Upper lobe of left lung (tissue), 6 donors: Measurements from ENCODE around the gene CNST. TPM values are rescaled to one million over a fixed set of nuclear protein-coding genes. Genes with fewer than 3 reads are reported as not detected.

Source experiments
- ATAC-seq, 2 donors: fragments of 200-7000 bp; cut with Tn5 transposase; one replicate each; pipeline ENCODE4 v1.9.1; 2022; ENCODE audit warnings: mild to moderate bottlenecking in 2 of 2, moderate library complexity in 2 of 2; ENCODE audit not compliant: low FRiP score in 2 of 2
- DNase-seq, 2 donors: peaks; one replicate each; pipeline ENCODE4 v3.0.0-alpha.2; 2019 to 2020
- H3K27ac ChIP-seq, 4 donors: fragments of 200-600 bp; sonication (generic); one replicate each; pipeline ENCODE4 v1.5.1; 2016 to 2019
- H3K27me3 ChIP-seq, 4 donors: fragments of 200-600 bp; sonication (generic); one replicate each; pipeline ENCODE4 v1.5.1; 2017 to 2019
- H3K36me3 ChIP-seq, 4 donors: fragments of 200-600 bp; sonication (generic); one replicate each; pipeline ENCODE4 v1.5.1; 2016 to 2019
- H3K4me1 ChIP-seq, 4 donors: fragments of 200-600 bp; sonication (generic); one replicate each; pipeline ENCODE4 v1.5.1; 2018 to 2019
- H3K4me3 ChIP-seq, 4 donors: fragments of 200-600 bp; sonication (generic); one replicate each; pipeline ENCODE4 v1.5.1; 2017 to 2019; ENCODE audit warnings: mild to moderate bottlenecking in 2 of 4, moderate library complexity in 1 of 4
- H3K9me3 ChIP-seq, 4 donors: fragments of 200-600 bp; sonication (generic); one replicate each; pipeline ENCODE4 v1.5.1; 2018 to 2019
- EP300 ChIP-seq, 4 donors: sonication (generic); formaldehyde crosslinking; IDR thresholded peaks; one replicate each; pipeline ENCODE4 v1.5.1; 2017; ENCODE audit warnings: antibody characterized with exemption in 4 of 4, control low read depth in 2 of 4
- POLR2A ChIP-seq, 4 donors: fragments of 450-650 bp; IDR thresholded peaks; one replicate each; pipeline ENCODE4 v1.5.1; 2016 to 2017; ENCODE audit warnings: antibody characterized with exemption in 4 of 4, mild to moderate bottlenecking in 2 of 4
- POLR2AphosphoS5 ChIP-seq, 2 donors: sonication (generic); formaldehyde crosslinking; IDR thresholded peaks; one replicate each; pipeline ENCODE4 v1.5.1; 2017; ENCODE audit warnings: antibody characterized with exemption in 2 of 2
- WGBS, 2 donors: methylation state at CpG; one replicate each; pipeline ENCODE4 v1.1.5; 2017 to 2018; 5-methylcytosine and 5-hydroxymethylcytosine counted together
- total RNA-seq, 6 donors: library from RNA; depleted of rRNA in 4 of 6; stranded (reverse); fragments of >200 nt in 4 of 6; gene quantifications; one replicate each; pipeline versions ENCODE4 v1.1.0 to v1.2.1, GENCODE V29; 2016 to 2021
- TF ChIP-seq, protein P1 (sequence below), 6 experiments: fragments of 450-650 bp in 4 of 6; fragments of 200-600 bp in 2 of 6; sonication (generic) in 2 of 6; IDR thresholded peaks; one replicate each; pipeline ENCODE4 v1.5.1; 2016 to 2019; ENCODE audit warnings: antibody characterized with exemption in 6 of 6
- donor health status: DM: no; HTN: no; CAD: no; lungs with moderate emphysema.
- donor health status: DM: no; HTN: yes; CAD: no; lungs with severe emphysema.

The CNST gene
- total RNA-seq, 6 donors from 2014 or later = 22.1 to 40.1 (median 29.2) TPM

DNA sequence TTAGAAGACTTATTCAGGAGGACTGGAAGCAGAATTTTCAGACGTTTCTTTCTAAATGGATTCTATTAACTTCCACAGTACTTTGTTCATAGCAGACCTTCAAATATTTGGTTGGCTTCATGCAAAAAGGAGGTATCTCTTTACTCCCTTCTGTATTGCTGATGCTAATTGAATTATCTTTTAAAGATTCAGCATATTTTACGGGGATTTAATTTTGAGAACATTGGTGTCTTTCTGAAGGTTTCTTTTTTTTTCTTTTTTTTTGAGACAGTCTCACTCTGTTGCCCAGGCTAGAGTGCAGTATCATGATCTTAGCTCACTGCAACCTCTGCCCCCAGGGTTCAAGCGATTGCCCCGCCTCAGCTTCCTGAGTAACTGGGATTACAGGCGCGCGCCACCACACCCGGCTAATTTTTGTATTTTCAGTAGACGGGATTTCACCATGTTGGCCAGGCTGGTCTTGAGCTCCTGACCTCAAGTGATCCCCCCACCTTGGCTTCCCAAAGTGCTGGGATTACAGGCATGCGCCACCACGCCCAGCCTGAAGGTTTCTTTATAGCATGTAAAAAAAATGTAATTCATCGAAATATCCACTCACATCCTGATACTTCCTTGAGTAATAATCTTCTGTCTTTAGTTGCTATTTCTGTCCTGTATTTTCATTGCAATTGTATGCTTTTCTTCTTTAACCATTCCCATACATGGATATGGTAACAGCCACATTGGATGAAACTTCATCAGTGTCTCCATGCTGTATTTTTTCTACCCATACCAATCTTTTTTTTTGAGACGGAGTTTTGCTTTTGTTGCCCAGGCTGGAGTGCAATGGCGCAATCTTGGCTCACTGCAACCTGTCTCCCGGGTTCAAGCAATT lies 14.5 kb downstream of the CNST start:
- Histone ChIP-seq H3K27me3 (no peaks in the 10 kb centered on the region), H3K27ac (no peak overlapping the region), H3K4me3 (no peak overlapping the region), H3K4me1 (peaks cover 44 to 68% (median 52%) of the 10 kb centered on the region in 4 donors), H3K36me3 (peaks cover 0 to 4% (median 0%) of the 10 kb centered on the region in 4 donors), H3K9me3 (no peaks in the 10 kb centered on the region)
- TF ChIP-seq, protein P1, sequence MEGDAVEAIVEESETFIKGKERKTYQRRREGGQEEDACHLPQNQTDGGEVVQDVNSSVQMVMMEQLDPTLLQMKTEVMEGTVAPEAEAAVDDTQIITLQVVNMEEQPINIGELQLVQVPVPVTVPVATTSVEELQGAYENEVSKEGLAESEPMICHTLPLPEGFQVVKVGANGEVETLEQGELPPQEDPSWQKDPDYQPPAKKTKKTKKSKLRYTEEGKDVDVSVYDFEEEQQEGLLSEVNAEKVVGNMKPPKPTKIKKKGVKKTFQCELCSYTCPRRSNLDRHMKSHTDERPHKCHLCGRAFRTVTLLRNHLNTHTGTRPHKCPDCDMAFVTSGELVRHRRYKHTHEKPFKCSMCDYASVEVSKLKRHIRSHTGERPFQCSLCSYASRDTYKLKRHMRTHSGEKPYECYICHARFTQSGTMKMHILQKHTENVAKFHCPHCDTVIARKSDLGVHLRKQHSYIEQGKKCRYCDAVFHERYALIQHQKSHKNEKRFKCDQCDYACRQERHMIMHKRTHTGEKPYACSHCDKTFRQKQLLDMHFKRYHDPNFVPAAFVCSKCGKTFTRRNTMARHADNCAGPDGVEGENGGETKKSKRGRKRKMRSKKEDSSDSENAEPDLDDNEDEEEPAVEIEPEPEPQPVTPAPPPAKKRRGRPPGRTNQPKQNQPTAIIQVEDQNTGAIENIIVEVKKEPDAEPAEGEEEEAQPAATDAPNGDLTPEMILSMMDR (IDR thresholded peaks at IDR 0.05) = no peak
- TF ChIP-seq EP300 (IDR thresholded peaks at IDR 0.05) = no peak
- no peak for TF ChIP-seq POLR2A (IDR thresholded peaks at IDR 0.05)
- no peak for TF ChIP-seq POLR2AphosphoS5 (IDR thresholded peaks at IDR 0.05)
- ATAC-seq (no peak), DNase-seq (no peak)
- whole genome bisulfite sequencing, 2 donors = 85 to 88% methylated on average over 15 of the region's 15 CpGs

DNA sequence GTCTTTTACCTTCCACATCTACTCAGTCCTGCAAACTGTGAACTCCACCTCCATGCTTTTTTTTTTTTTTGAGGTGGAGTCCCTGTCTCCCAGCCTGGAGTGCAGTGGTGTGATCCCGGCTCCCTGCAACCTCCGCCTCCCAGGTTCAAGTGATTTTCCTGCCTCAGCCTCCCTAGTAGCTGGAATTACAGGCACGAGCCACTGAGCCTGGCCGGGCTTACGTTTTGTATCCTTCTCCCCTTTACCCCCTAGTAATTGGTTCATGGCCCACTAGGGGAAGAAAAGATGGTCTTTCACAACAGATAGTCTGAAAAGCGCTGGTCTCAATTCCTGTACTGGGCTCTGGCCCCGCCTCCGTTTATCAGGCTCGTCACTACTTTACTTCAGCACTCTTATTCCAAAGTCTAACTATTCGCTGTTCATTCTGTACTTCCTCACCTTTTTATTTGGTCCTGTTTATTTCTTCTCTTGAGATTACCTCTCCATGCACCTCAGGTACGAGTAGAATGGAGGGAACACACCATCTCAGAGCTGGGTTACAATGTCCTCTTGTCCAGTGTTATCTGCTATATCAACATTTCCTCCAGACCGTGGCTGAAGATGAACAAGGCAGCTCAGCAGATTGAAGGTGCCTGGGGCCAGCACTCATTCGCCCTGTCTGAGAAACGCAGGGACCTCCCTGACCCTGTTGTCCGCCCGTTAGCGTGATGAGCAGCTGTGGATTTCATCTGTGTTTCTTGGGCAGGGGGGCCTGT lies 16.2 kb downstream of the CNST start:
- ATAC-seq = peak in 1 of 2 donors; percentile 40
- no peak for DNase-seq
- Histone ChIP-seq H3K27ac (peak overlapping the region; percentile 14 to 74 (median 70)), H3K27me3 (no peaks in the 10 kb centered on the region), H3K9me3 (no peaks in the 10 kb centered on the region), H3K4me3 (no peak overlapping the region), H3K36me3 (peaks cover 0 to 4% (median 0%) of the 10 kb centered on the region in 4 donors), H3K4me1 (peaks cover 48 to 62% (median 58%) of the 10 kb centered on the region in 4 donors)
- TF ChIP-seq POLR2A (IDR thresholded peaks at IDR 0.05) (no peak), POLR2AphosphoS5 (IDR thresholded peaks at IDR 0.05) (no peak), EP300 (IDR thresholded peaks at IDR 0.05) (no peak)
- TF ChIP-seq, protein P1 (IDR thresholded peaks at IDR 0.05) = no peak
- 66 to 68% methylated on average over 17 of the region's 17 CpGs for WGBS, 2 donors

DNA sequence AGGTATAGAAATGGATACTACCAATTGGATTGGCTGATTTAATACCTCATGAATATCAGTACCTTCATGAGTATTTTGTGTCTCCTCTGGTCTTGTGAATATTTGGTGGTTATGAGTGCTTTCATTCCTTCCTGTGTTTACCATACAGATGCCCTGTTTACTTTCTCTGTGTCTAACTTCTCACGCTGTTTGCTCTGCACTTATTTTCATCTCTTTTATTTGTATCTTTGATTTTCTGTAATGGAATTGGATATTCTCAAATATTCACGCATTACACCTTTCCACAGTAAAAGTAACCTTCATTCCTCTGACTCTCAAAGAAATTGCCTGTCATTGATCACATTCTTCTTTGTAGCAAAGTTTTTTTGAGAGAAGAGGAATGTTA lies 16.8 kb downstream of the CNST start:
- WGBS, 2 donors = 54 to 59% methylated on average over 2 of the region's 2 CpGs
- Histone ChIP-seq H3K4me1 (peaks cover 51 to 63% (median 56%) of the 10 kb centered on the region in 4 donors), H3K4me3 (no peak overlapping the region), H3K27ac (peak overlapping the region; percentile 13 to 74 (median 70)), H3K9me3 (no peaks in the 10 kb centered on the region), H3K36me3 (peaks cover 0 to 4% (median 0%) of the 10 kb centered on the region in 4 donors), H3K27me3 (no peaks in the 10 kb centered on the region)
- TF ChIP-seq, protein P1 (IDR thresholded peaks at IDR 0.05) = no peak
- TF ChIP-seq POLR2AphosphoS5 (IDR thresholded peaks at IDR 0.05) = no peak
- no peak for TF ChIP-seq EP300 (IDR thresholded peaks at IDR 0.05)
- no peak for TF ChIP-seq POLR2A (IDR thresholded peaks at IDR 0.05)
- DNase-seq (no peak), ATAC-seq (no peak)

DNA sequence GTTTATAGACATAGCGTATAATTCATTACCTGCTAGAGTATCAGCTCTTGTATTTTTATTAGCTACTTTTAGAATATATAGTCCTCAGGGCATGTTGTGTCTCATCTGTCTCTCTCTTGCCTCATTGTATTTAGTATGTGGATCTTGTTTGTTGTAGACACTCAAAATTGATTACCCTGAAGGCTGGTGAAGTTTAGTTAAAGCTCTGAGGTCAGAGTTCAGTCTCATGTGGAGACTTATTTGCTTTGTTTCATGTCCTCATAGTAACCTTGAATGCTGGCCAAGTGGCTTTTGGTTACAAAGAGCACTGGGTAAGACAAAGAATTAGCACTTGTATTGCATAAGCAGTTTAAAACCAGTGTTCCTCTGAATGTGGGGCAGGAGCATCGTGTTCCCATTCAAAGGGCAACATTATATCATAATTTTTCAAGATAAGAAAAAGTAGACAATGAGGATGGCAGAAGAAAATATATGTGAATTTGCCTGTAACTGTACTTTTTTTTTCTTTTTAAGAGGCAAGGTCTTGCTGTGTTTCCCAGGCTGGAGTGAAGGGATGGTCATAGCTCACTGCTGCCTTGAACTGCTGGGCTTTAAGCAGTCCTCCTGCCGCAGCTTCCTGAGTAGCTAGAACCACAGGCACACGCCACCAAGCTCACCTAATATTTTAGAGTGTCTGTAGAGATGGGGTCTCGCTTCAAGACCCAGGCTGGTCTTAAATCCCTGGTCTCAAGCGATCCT lies 17.4 kb downstream of the CNST start:
- WGBS, 2 donors = 69 to 72% methylated on average over 6 of the region's 6 CpGs
- ATAC-seq (peak; percentile 64 to 81), DNase-seq (peak in 1 of 2 donors; percentile 76)
- H3K4me3 ChIP-seq = no peak overlapping the region
- TF ChIP-seq POLR2AphosphoS5 (IDR thresholded peaks at IDR 0.05) (peak in 1 of 2 donors; percentile 32), EP300 (IDR thresholded peaks at IDR 0.05) (peak in 2 of 4 donors; percentile 69 to 76), POLR2A (IDR thresholded peaks at IDR 0.05) (no peak)
- no peaks in the 10 kb centered on the region for H3K9me3 ChIP-seq
- H3K4me1 ChIP-seq = peaks cover 54 to 66% (median 55%) of the 10 kb centered on the region in 4 donors
- H3K27ac ChIP-seq = peak overlapping the region; percentile 56 to 74 (median 70)
- no peaks in the 10 kb centered on the region for H3K27me3 ChIP-seq
- peaks cover 0 to 4% (median 0%) of the 10 kb centered on the region in 4 donors for H3K36me3 ChIP-seq
